Endothelial cell of umbilical vein (primary cell): ENCODE data around the gene MYL11.

ENCODE experiments used
- EZH2 ChIP-seq: IDR thresholded peaks from 2 replicates; pipeline ENCODE4 v1.6.1; 2012; ENCODE audit warnings: borderline replicate concordance, low read depth, mild to moderate bottlenecking, moderate library complexity, low read length, inconsistent platforms; ENCODE audit not compliant: severe bottlenecking
- FOS ChIP-seq: IDR thresholded peaks from 2 replicates; pipeline ENCODE4 v1.6.1; 2011; ENCODE audit warnings: mild to moderate bottlenecking, low read length, moderate library complexity, borderline replicate concordance; ENCODE audit not compliant: insufficient read depth
- GATA2 ChIP-seq: IDR thresholded peaks from 2 replicates; pipeline ENCODE4 v1.7.0; 2011; ENCODE audit warnings: low read depth, mild to moderate bottlenecking, moderate library complexity, mixed read lengths, low read length; ENCODE audit not compliant: insufficient read length, insufficient read depth
- JUN ChIP-seq: IDR thresholded peaks from 2 replicates; pipeline ENCODE4 v1.6.1; 2011; ENCODE audit warnings: borderline replicate concordance, low read depth; ENCODE audit not compliant: insufficient read length, insufficient read depth
- MYC ChIP-seq: IDR thresholded peaks from one replicate; pipeline ENCODE4 v1.6.1; 2011; ENCODE audit warnings: mild to moderate bottlenecking, low read depth, low read length
- POLR2A ChIP-seq: IDR thresholded peaks from 2 replicates; pipeline ENCODE4 v1.6.1; 2012; ENCODE audit warnings: low read depth, mild to moderate bottlenecking, control low read depth, low read length
- POLR2AphosphoS5 ChIP-seq: IDR thresholded peaks from 2 replicates; pipeline ENCODE4 v1.6.1; 2012; ENCODE audit warnings: low read depth, mild to moderate bottlenecking, control low read depth, low read length, moderate library complexity; ENCODE audit not compliant: insufficient read depth
- TF ChIP-seq, protein P1 (sequence below), 2 donors: IDR thresholded peaks; 1 replicate in 1 of 2; 2 replicates in 1 of 2; pipeline ENCODE4 v1.5.1; 2011; ENCODE audit warnings: low read length in 2 of 2, mild to moderate bottlenecking in 2 of 2, moderate library complexity in 2 of 2, control low read depth in 1 of 2, inconsistent platforms in 1 of 2, low read depth in 1 of 2; ENCODE audit not compliant: insufficient read depth in 1 of 2; ENCODE audit errors: extremely low read depth in 1 of 2
- TF ChIP-seq, protein P2 (sequence below): IDR thresholded peaks from 2 replicates; pipeline ENCODE4 v1.6.1; 2011; ENCODE audit not compliant: insufficient read depth, insufficient read length

DNA sequence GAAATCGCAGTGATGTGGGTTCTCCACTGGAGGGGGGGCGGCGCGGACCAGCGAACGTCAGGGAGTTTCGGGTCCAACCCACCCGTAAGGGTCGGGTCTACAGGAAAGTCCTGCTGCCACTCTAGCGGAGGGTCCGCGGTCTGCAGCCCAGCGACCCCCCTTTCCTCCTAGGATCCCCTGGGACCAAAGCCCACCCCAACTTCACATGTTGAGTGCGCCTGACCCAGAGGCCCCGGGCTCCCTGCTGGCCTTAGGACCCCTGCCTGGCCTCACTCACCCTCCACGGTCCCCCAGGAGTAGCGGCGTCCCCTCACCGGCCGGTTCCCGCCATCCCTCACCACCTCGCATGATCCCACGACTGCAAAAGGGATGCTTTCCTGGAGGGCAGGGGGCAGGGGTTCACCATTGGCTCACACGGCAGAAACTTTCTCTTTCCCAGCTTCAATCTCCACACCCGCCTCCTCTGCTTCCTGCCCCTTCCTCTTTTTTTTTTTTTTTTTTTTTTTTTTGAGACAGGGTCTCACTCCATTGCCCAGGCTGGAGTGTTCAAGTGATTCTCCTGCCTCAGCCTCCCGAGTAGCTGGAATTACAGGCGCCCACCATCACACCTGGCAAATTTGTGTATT, 4.7 kb downstream of the MYL11 start:
- TF ChIP-seq, protein P1, sequence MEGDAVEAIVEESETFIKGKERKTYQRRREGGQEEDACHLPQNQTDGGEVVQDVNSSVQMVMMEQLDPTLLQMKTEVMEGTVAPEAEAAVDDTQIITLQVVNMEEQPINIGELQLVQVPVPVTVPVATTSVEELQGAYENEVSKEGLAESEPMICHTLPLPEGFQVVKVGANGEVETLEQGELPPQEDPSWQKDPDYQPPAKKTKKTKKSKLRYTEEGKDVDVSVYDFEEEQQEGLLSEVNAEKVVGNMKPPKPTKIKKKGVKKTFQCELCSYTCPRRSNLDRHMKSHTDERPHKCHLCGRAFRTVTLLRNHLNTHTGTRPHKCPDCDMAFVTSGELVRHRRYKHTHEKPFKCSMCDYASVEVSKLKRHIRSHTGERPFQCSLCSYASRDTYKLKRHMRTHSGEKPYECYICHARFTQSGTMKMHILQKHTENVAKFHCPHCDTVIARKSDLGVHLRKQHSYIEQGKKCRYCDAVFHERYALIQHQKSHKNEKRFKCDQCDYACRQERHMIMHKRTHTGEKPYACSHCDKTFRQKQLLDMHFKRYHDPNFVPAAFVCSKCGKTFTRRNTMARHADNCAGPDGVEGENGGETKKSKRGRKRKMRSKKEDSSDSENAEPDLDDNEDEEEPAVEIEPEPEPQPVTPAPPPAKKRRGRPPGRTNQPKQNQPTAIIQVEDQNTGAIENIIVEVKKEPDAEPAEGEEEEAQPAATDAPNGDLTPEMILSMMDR (IDR thresholded peaks at IDR 0.05; ENCODE audit: extremely low read depth in 1 of 2, insufficient read depth in 1 of 2, low read depth in 1 of 2, low read length in 2 of 2), result no peak
- no peak for TF ChIP-seq EZH2
- TF ChIP-seq POLR2A, result no peak
- TF ChIP-seq GATA2, result no peak
- no peak for TF ChIP-seq MYC
- no peak for TF ChIP-seq FOS
- TF ChIP-seq, protein P2, sequence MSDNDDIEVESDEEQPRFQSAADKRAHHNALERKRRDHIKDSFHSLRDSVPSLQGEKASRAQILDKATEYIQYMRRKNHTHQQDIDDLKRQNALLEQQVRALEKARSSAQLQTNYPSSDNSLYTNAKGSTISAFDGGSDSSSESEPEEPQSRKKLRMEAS, result no peak
- TF ChIP-seq POLR2AphosphoS5, result no peak
- no peak for TF ChIP-seq JUN
